Activated CD8-positive, alpha-beta T cell treated with anti-CD3 and anti-CD28 coated beads for 36 hours (primary cell): ENCODE results near the gene TNNI2. TPM values are rescaled to one million over a fixed set of nuclear protein-coding genes. Genes with fewer than 3 reads are reported as not detected.

Experiments
- ATAC-seq: fragments of 200-7000 bp; cut with Tn5 transposase; one replicate; pipeline ENCODE4 v1.10.0; 2021; ENCODE audit warnings: mild to moderate bottlenecking, moderate library complexity
- CTCF ChIA-PET: fragments of 350-600 bp; sonication (Branson Sonifier 250); formaldehyde crosslinking; loops from one replicate; lab custom pipeline; 2021; ENCODE audit warnings: antibody characterized with exemption; lab: Charles Lee
- POLR2A ChIA-PET: fragments of 350-600 bp; sonication (Branson Sonifier 250); formaldehyde crosslinking; loops from one replicate; lab custom pipeline; 2021; ENCODE audit warnings: antibody characterized with exemption; lab: Charles Lee
- DNase-seq: peaks from one replicate; pipeline ENCODE4 v3.0.0-alpha.2; 2020
- H3K27ac Mint-ChIP-seq: one replicate; pipeline ENCODE4 v1.8.0; 2021; ENCODE audit warnings: mild to moderate bottlenecking, mixed read lengths
- H3K27me3 Mint-ChIP-seq: one replicate; pipeline ENCODE4 v1.8.0; 2021; ENCODE audit warnings: mixed read lengths
- H3K36me3 Mint-ChIP-seq: one replicate; pipeline ENCODE4 v1.8.0; 2021; ENCODE audit warnings: low read depth, mixed read lengths
- H3K4me1 Mint-ChIP-seq: one replicate; pipeline ENCODE4 v1.8.0; 2021; ENCODE audit warnings: low read depth, mixed read lengths
- H3K4me3 Mint-ChIP-seq: one replicate; pipeline ENCODE4 v1.8.0; 2021; ENCODE audit warnings: mild to moderate bottlenecking, moderate library complexity, mixed read lengths
- H3K9me3 Mint-ChIP-seq: one replicate; pipeline ENCODE4 v1.8.0; 2021; ENCODE audit warnings: mixed read lengths
- CTCF ChIP-seq: fragments of 200-600 bp; IDR thresholded peaks from one replicate; pipeline ENCODE4 v1.8.0; 2022; ENCODE audit warnings: antibody characterized with exemption, mild to moderate bottlenecking
- intact Hi-C: fragments of 100-400 bp; cut with micrococcal nuclease; formaldehyde crosslinking; loops from one replicate; pipeline ENCODE4 v1.10.0; 2022
- total RNA-seq, 2 experiments: library from RNA; stranded (reverse); gene quantifications; one replicate each; pipeline ENCODE4 v1.2.3, GENCODE V29; 2021

The TNNI2 gene
- total RNA-seq, 2 experiments from 2014 or later, result 0.92 TPM; not detected in 1

- TF ChIP-seq CTCF, result no peak
- H3K4me3 Mint-ChIP-seq, result no peak overlapping the region
- H3K27me3 Mint-ChIP-seq, result no peaks in the 10 kb centered on the region
- no peak overlapping the region for H3K27ac Mint-ChIP-seq
- H3K36me3 Mint-ChIP-seq, result peaks cover 5% of the 10 kb centered on the region
- POLR2A ChIA-PET, result interaction anchor here (0.9 to 1.3 kb wide), 4 partner anchors 9 to 12 kb away, joined by 3 to 6 read pairs (median 3); no protein-coding TSS in a partner anchor
- DNase-seq, result no peak
- H3K9me3 Mint-ChIP-seq, result no peaks in the 10 kb centered on the region
- CTCF ChIA-PET, result no interaction called here
- no peak for ATAC-seq
- intact Hi-C loops, result no loop called here
- H3K4me1 Mint-ChIP-seq, result peaks cover 18% of the 10 kb centered on the region
These were observed 20.2 kb downstream of the TNNI2 start for GRCh38 chr11:1859004-1859403.

- ChIA-PET CTCF (interaction anchor here (1.3 kb wide), 1 partner anchor 27 kb away, joined by 3 read pairs; no protein-coding TSS in a partner anchor), POLR2A (interaction anchor here (1.0 to 1.3 kb wide), 3 partner anchors 9 to 29 kb away, joined by 3 to 6 read pairs (median 3); no protein-coding TSS in a partner anchor)
- H3K27ac Mint-ChIP-seq, result no peak overlapping the region
- no peak for DNase-seq
- no peak for TF ChIP-seq CTCF
- H3K4me1 Mint-ChIP-seq, result peaks cover 22% of the 10 kb centered on the region
- H3K36me3 Mint-ChIP-seq, result peaks cover 2% of the 10 kb centered on the region
- no peaks in the 10 kb centered on the region for H3K27me3 Mint-ChIP-seq
- no peak overlapping the region for H3K4me3 Mint-ChIP-seq
- intact Hi-C loops, result no loop called here
- H3K9me3 Mint-ChIP-seq, result no peaks in the 10 kb centered on the region
- ATAC-seq, result no peak
These were observed 21.3 kb downstream of the TNNI2 start for GRCh38 chr11:1860108-1860507.

- CTCF ChIA-PET, result interaction anchor here (1.3 kb wide), 1 partner anchor 15 kb away, joined by 4 read pairs; no protein-coding TSS in a partner anchor
- TF ChIP-seq CTCF, result no peak
- intact Hi-C loops, result no loop called here
- Mint-ChIP-seq H3K4me3 (no peak overlapping the region), H3K36me3 (peaks cover 4% of the 10 kb centered on the region), H3K9me3 (no peaks in the 10 kb centered on the region), H3K27me3 (no peaks in the 10 kb centered on the region), H3K4me1 (peaks cover 13% of the 10 kb centered on the region), H3K27ac (no peak overlapping the region)
- no peak for ATAC-seq
- DNase-seq, result no peak
- POLR2A ChIA-PET, result interaction anchor here (0.7 to 1.8 kb wide), 2 partner anchors 9 to 149 kb away, joined by 3 to 11 read pairs; partner anchors contain the start of gene LSP1
These were observed 22.9 kb downstream of the TNNI2 start for GRCh38 chr11:1861435-1862411.

- POLR2A ChIA-PET, result interaction anchor here (0.7 to 1.8 kb wide), 2 partner anchors 10 to 148 kb away, joined by 3 to 11 read pairs; partner anchors contain the start of gene LSP1
- H3K27ac Mint-ChIP-seq, result no peak overlapping the region
- peaks cover 15% of the 10 kb centered on the region for H3K4me1 Mint-ChIP-seq
- CTCF ChIA-PET, result interaction anchor here (1.3 kb wide), 1 partner anchor 13 kb away, joined by 4 read pairs; no protein-coding TSS in a partner anchor
- H3K9me3 Mint-ChIP-seq, result no peaks in the 10 kb centered on the region
- no peak for ATAC-seq
- DNase-seq, result no peak
- H3K27me3 Mint-ChIP-seq, result no peaks in the 10 kb centered on the region
- no peak for TF ChIP-seq CTCF
- H3K36me3 Mint-ChIP-seq, result peaks cover 4% of the 10 kb centered on the region
- no peak overlapping the region for H3K4me3 Mint-ChIP-seq
- intact Hi-C loops, result no loop called here
These were observed 24.0 kb downstream of the TNNI2 start for GRCh38 chr11:1862588-1863351.
